Endodermal cell (in vitro differentiated cells): ENCODE results near the gene E2F2. TPM values are rescaled to one million over a fixed set of nuclear protein-coding genes. Genes with fewer than 3 reads are reported as not detected.

ENCODE experiments used
- DNase-seq: peaks from one replicate; pipeline ENCODE4 v3.0.0-alpha.2; 2017
- H3K27ac ChIP-seq: 2 replicates; pipeline ENCODE4 v1.5.1; 2013; ENCODE audit warnings: mild to moderate bottlenecking, low read depth, low read length, moderate library complexity
- H3K27me3 ChIP-seq: 2 replicates; pipeline ENCODE4 v1.6.1; 2013; ENCODE audit warnings: mild to moderate bottlenecking, low read length, moderate library complexity; ENCODE audit not compliant: insufficient read depth, control insufficient read depth, poor library complexity, severe bottlenecking
- H3K36me3 ChIP-seq: 2 replicates; pipeline ENCODE4 v1.7.0; 2013; ENCODE audit warnings: mild to moderate bottlenecking, low read length, moderate library complexity; ENCODE audit not compliant: control insufficient read depth, insufficient read depth
- H3K4me1 ChIP-seq: one replicate; pipeline ENCODE4 v1.7.0; 2013; ENCODE audit warnings: low read length; ENCODE audit not compliant: control insufficient read depth, insufficient read depth
- H3K4me3 ChIP-seq: 2 replicates; pipeline ENCODE4 v1.5.1; 2013; ENCODE audit warnings: mild to moderate bottlenecking, low read length, moderate library complexity
- H3K9ac ChIP-seq: 2 replicates; pipeline ENCODE4 v1.6.1; 2013; ENCODE audit warnings: mild to moderate bottlenecking, low read length, moderate library complexity; ENCODE audit not compliant: poor library complexity, severe bottlenecking; ENCODE audit errors: extremely low read depth
- H3K9me3 ChIP-seq: 2 replicates; pipeline ENCODE4 v1.6.1; 2013; ENCODE audit warnings: mild to moderate bottlenecking, low read length, moderate library complexity; ENCODE audit not compliant: control insufficient read depth
- H3K27ac Mint-ChIP-seq: 2 replicates; pipeline ENCODE4 v1.8.0; 2020; ENCODE audit warnings: mixed read lengths
- H3K27me3 Mint-ChIP-seq: 2 replicates; pipeline ENCODE4 v1.8.0; 2021; ENCODE audit warnings: mild to moderate bottlenecking, mixed read lengths; ENCODE audit not compliant: insufficient read depth
- H3K36me3 Mint-ChIP-seq: 2 replicates; pipeline ENCODE4 v1.8.0; 2020; ENCODE audit warnings: low read depth, mixed read lengths
- H3K4me1 Mint-ChIP-seq: 2 replicates; pipeline ENCODE4 v1.8.0; 2020; ENCODE audit warnings: mixed read lengths
- H3K4me3 Mint-ChIP-seq: 2 replicates; pipeline ENCODE4 v1.8.0; 2020; ENCODE audit warnings: mild to moderate bottlenecking, moderate library complexity, mixed read lengths
- H3K9me3 Mint-ChIP-seq: 2 replicates; pipeline ENCODE4 v1.8.0; 2020; ENCODE audit warnings: mild to moderate bottlenecking, mixed read lengths
- CTCF ChIP-seq: fragments of 200-600 bp; sonication (generic); conservative IDR thresholded peaks from 2 replicates; pipeline ENCODE4 v1.5.0; 2021; ENCODE audit warnings: antibody characterized with exemption, mild to moderate bottlenecking
- WGBS, 2 experiments: methylation state at CpG; one replicate each; pipeline versions ENCODE4 v1.1.5 to v1.1.7; 2013; ENCODE audit warnings: missing lambda C conversion rate in 2 of 2, mixed read lengths in 1 of 2; ENCODE audit not compliant: insufficient coverage in 1 of 2, insufficient read length in 1 of 2; 5-methylcytosine and 5-hydroxymethylcytosine counted together
- total RNA-seq, 2 donors: library from RNA; stranded (reverse); fragmentation: NEBNext Ultra II Directional in 1 of 2; extraction: Animal tissue kit (Norgen Biotek cat#: 25700) in 1 of 2; gene quantifications; 2 replicates in 1 of 2; 3 replicates in 1 of 2; pipeline ENCODE4 v1.2.1, GENCODE V29; 2021

Gene E2F2
- total RNA-seq, 2 donors from 2014 or later: 7.3 to 9.8 TPM

- peaks cover 4% of the 10 kb centered on the region for H3K36me3 ChIP-seq
- WGBS, 2 experiments: 92 to 95% methylated on average over 4 to 8 of the region's 8 CpGs
- DNase-seq: no peak
- TF ChIP-seq CTCF: no peak
- no peak overlapping the region for H3K27ac Mint-ChIP-seq
- H3K9me3 ChIP-seq: no peaks in the 10 kb centered on the region
- H3K9ac ChIP-seq: no peak overlapping the region
- H3K4me1 Mint-ChIP-seq: peaks cover under 1% of the 10 kb centered on the region
- H3K9me3 Mint-ChIP-seq: no peaks in the 10 kb centered on the region
- peaks cover 21% of the 10 kb centered on the region for H3K27me3 Mint-ChIP-seq
- H3K27ac ChIP-seq: no peak overlapping the region
- no peak overlapping the region for H3K4me3 ChIP-seq
- H3K4me3 Mint-ChIP-seq: no peak overlapping the region
- peaks cover 15% of the 10 kb centered on the region for H3K27me3 ChIP-seq
- no peaks in the 10 kb centered on the region for H3K4me1 ChIP-seq
- H3K36me3 Mint-ChIP-seq: peaks cover 8% of the 10 kb centered on the region
These were observed 4.5 kb downstream of the E2F2 start for GRCh38 chr1:23526329-23527041.

- H3K9ac ChIP-seq: no peak overlapping the region
- peaks cover 8% of the 10 kb centered on the region for H3K36me3 ChIP-seq
- H3K27me3 ChIP-seq: peaks cover 15% of the 10 kb centered on the region
- H3K4me3 ChIP-seq: no peak overlapping the region
- H3K9me3 ChIP-seq: no peaks in the 10 kb centered on the region
- WGBS, 2 experiments: 74 to 77% methylated on average over 3 to 5 of the region's 5 CpGs
- Mint-ChIP-seq H3K4me3 (no peak overlapping the region), H3K27ac (no peak overlapping the region), H3K4me1 (no peaks in the 10 kb centered on the region), H3K9me3 (no peaks in the 10 kb centered on the region), H3K27me3 (peaks cover 19% of the 10 kb centered on the region), H3K36me3 (peaks cover 10% of the 10 kb centered on the region)
- no peak for DNase-seq
- TF ChIP-seq CTCF: no peak
- H3K4me1 ChIP-seq: no peaks in the 10 kb centered on the region
- H3K27ac ChIP-seq: no peak overlapping the region
These were observed 5.3 kb downstream of the E2F2 start for GRCh38 chr1:23525558-23526250.

GRCh38 chr1:23524716-23525401 lies 6.2 kb downstream of the E2F2 start:
- H3K4me3 Mint-ChIP-seq: no peak overlapping the region
- H3K4me3 ChIP-seq: no peak overlapping the region
- H3K27ac Mint-ChIP-seq: no peak overlapping the region
- H3K36me3 Mint-ChIP-seq: peaks cover 10% of the 10 kb centered on the region
- DNase-seq: no peak
- H3K27ac ChIP-seq: no peak overlapping the region
- no peaks in the 10 kb centered on the region for H3K9me3 Mint-ChIP-seq
- H3K27me3 Mint-ChIP-seq: peaks cover 13% of the 10 kb centered on the region
- H3K36me3 ChIP-seq: peaks cover 8% of the 10 kb centered on the region
- no peak overlapping the region for H3K9ac ChIP-seq
- TF ChIP-seq CTCF: no peak
- H3K27me3 ChIP-seq: peaks cover 8% of the 10 kb centered on the region
- H3K4me1 ChIP-seq: no peaks in the 10 kb centered on the region
- H3K4me1 Mint-ChIP-seq: no peaks in the 10 kb centered on the region
- H3K9me3 ChIP-seq: no peaks in the 10 kb centered on the region
- 74% methylated on average over 9 of the region's 9 CpGs; no CpG with 5 or more reads in 1 of the 2 experiments for WGBS, 2 experiments
